ENCODE results near the gene CTNNAL1. TPM values are rescaled to one million over a fixed set of nuclear protein-coding genes. Genes with fewer than 3 reads are reported as not detected.
"Not testable (repeated sequence)": the region's sequence is repeated elsewhere in the genome, so short reads cannot be mapped to it uniquely, and the experiment has no call there.

Gene CTNNAL1
- total and polyA plus RNA-seq, 5 experiments from 2014 or later = 0.15 to 4.4 (median 2.3) TPM

- H3K4me3 Mint-ChIP-seq = peak within 1 kb of the TSS; percentile 97 to 100 (median 98)
- peaks cover 19 to 47% (median 42%) of the 10 kb centered on the region in 4 donors for H3K4me1 Mint-ChIP-seq
- H3K9me3 Mint-ChIP-seq = peaks cover 0 to 2% (median 0%) of the 10 kb centered on the region in 9 donors
- no peaks in the 10 kb centered on the region for H3K27me3 Mint-ChIP-seq
- peak; percentile 85 to 87 for ATAC-seq
- peak within 1 kb of the TSS; percentile 94 to 99 (median 98) for H3K27ac Mint-ChIP-seq
- POLR2A ChIA-PET = interaction anchor here (0.7 to 1.3 kb wide), 2 partner anchors 9 to 186 kb away, joined by 3 to 9 read pairs; partner anchors contain the start of gene TMEM245
- H3K36me3 Mint-ChIP-seq = peaks cover 0 to 28% (median 4%) of the 10 kb centered on the region in 3 donors
- DNase-seq = peak; percentile 86 to 95 (median 91)
Measured at GRCh38 chr9:108933718-108934322, 79.5 kb downstream of the CTNNAL1 start, which contains the start of gene ELP1. ELP1 (minus strand) TSS chr9:108934124; CDS start chr9:108931146, 2,978 bp downstream.

- Mint-ChIP-seq H3K36me3 (peaks cover 0 to 33% (median 7%) of the 10 kb centered on the region in 3 donors), H3K4me3 (peak overlapping the region; percentile 97 to 100 (median 98)), H3K27ac (peak overlapping the region; percentile 94 to 99 (median 98)), H3K27me3 (no peaks in the 10 kb centered on the region), H3K9me3 (peaks cover 0 to 2% (median 0%) of the 10 kb centered on the region in 9 donors), H3K4me1 (peaks cover 19 to 49% (median 42%) of the 10 kb centered on the region in 4 donors)
- ATAC-seq = no peak
- peak in 1 of 10 donors; percentile 2 for DNase-seq
- POLR2A ChIA-PET = interaction anchor here (0.7 kb wide), 1 partner anchor 8 kb away, joined by 3 read pairs; no protein-coding TSS in a partner anchor
Measured at GRCh38 chr9:108933231-108933717, 80.0 kb downstream of the CTNNAL1 start.

GRCh38 chr9:108928386-108928785 is 84.9 kb downstream of the CTNNAL1 start:
- no peaks in the 10 kb centered on the region for H3K9me3 Mint-ChIP-seq
- H3K4me3 Mint-ChIP-seq = no peak overlapping the region
- no peak for ATAC-seq
- H3K27me3 Mint-ChIP-seq = no peaks in the 10 kb centered on the region
- H3K27ac Mint-ChIP-seq = peak overlapping the region in 3 of 10 donors; percentile 4 to 67 (median 8)
- DNase-seq = no peak
- peaks cover 8 to 72% (median 33%) of the 10 kb centered on the region in 3 donors for H3K36me3 Mint-ChIP-seq
- H3K4me1 Mint-ChIP-seq = peaks cover 18 to 36% (median 29%) of the 10 kb centered on the region in 4 donors
- POLR2A ChIA-PET = no interaction called here

- H3K27ac Mint-ChIP-seq = peak overlapping the region in 4 of 10 donors; percentile 12 to 52 (median 20)
Measured at GRCh38 chr9:108924466-108924865, 88.8 kb downstream of the CTNNAL1 start.

GRCh38 chr9:108921200-108921599 is 92.1 kb downstream of the CTNNAL1 start:
- peaks cover 24 to 92% (median 27%) of the 10 kb centered on the region in 3 donors for H3K36me3 Mint-ChIP-seq
- H3K9me3 Mint-ChIP-seq = no peaks in the 10 kb centered on the region
- DNase-seq (no peak), ATAC-seq (no peak)
- peaks cover 0 to 4% (median 2%) of the 10 kb centered on the region in 4 donors for H3K4me1 Mint-ChIP-seq
- H3K27ac Mint-ChIP-seq = peak overlapping the region in 1 of 10 donors; percentile 66
- H3K4me3 Mint-ChIP-seq = no peak overlapping the region
- POLR2A ChIA-PET = no interaction called here
- no peaks in the 10 kb centered on the region for H3K27me3 Mint-ChIP-seq

More at GRCh38 chr9:108924466-108924865, 88.8 kb downstream of the CTNNAL1 start:
- H3K4me1 Mint-ChIP-seq = peaks cover 0 to 10% (median 7%) of the 10 kb centered on the region in 4 donors
- no peak for DNase-seq
- peaks cover 15 to 96% (median 36%) of the 10 kb centered on the region in 3 donors for H3K36me3 Mint-ChIP-seq
- H3K4me3 Mint-ChIP-seq = no peak overlapping the region
- no peaks in the 10 kb centered on the region for H3K9me3 Mint-ChIP-seq
- ATAC-seq = no peak
- POLR2A ChIA-PET = interaction anchor here (1.0 kb wide), 1 partner anchor 9 kb away, joined by 3 read pairs; the partner anchor contains the start of gene ELP1
- no peaks in the 10 kb centered on the region for H3K27me3 Mint-ChIP-seq

- POLR2A ChIA-PET, H3K4me1 Mint-ChIP-seq, H3K4me3 Mint-ChIP-seq, H3K27ac Mint-ChIP-seq, H3K9me3 Mint-ChIP-seq, DNase-seq, ATAC-seq, H3K27me3 Mint-ChIP-seq: not testable (repeated sequence)
- peaks cover 24 to 92% (median 30%) of the 10 kb centered on the region in 3 donors for H3K36me3 Mint-ChIP-seq
Measured at GRCh38 chr9:108920401-108920800, 92.9 kb downstream of the CTNNAL1 start.

- no peak for ATAC-seq
- Mint-ChIP-seq H3K27ac (peak overlapping the region in 1 of 10 donors; percentile 30), H3K4me1 (peaks cover 0 to 2% (median under 1%) of the 10 kb centered on the region in 4 donors), H3K4me3 (no peak overlapping the region), H3K36me3 (peaks cover 17 to 91% (median 24%) of the 10 kb centered on the region in 3 donors), H3K9me3 (no peaks in the 10 kb centered on the region), H3K27me3 (no peaks in the 10 kb centered on the region)
- no peak for DNase-seq
- POLR2A ChIA-PET = no interaction called here
Measured at GRCh38 chr9:108919517-108919916, 93.8 kb downstream of the CTNNAL1 start.

GRCh38 chr9:108913391-108913790 is 99.9 kb downstream of the CTNNAL1 start:
- no peak for DNase-seq
- peak overlapping the region in 2 of 10 donors; percentile 53 to 57 for H3K27ac Mint-ChIP-seq
- POLR2A ChIA-PET = no interaction called here
- no peak overlapping the region for H3K4me3 Mint-ChIP-seq
- H3K4me1 Mint-ChIP-seq = peaks cover 11 to 21% (median 20%) of the 10 kb centered on the region in 4 donors
- no peaks in the 10 kb centered on the region for H3K27me3 Mint-ChIP-seq
- H3K36me3 Mint-ChIP-seq = peaks cover 13 to 86% (median 42%) of the 10 kb centered on the region in 3 donors
- H3K9me3 Mint-ChIP-seq = no peaks in the 10 kb centered on the region
- no peak for ATAC-seq

- Mint-ChIP-seq H3K4me3 (peak overlapping the region in 8 of 10 donors; percentile 6 to 63 (median 32)), H3K9me3 (no peaks in the 10 kb centered on the region), H3K27ac (peak overlapping the region; percentile 60 to 87 (median 79)), H3K4me1 (peaks cover 11 to 21% (median 20%) of the 10 kb centered on the region in 4 donors), H3K27me3 (no peaks in the 10 kb centered on the region), H3K36me3 (peaks cover 16 to 86% (median 47%) of the 10 kb centered on the region in 3 donors)
- POLR2A ChIA-PET = no interaction called here
- DNase-seq = peak in 3 of 10 donors; percentile 9 to 41 (median 28)
- ATAC-seq = peak; percentile 28 to 74
Measured at GRCh38 chr9:108911820-108912219, 101.5 kb downstream of the CTNNAL1 start.

- ATAC-seq (no peak), DNase-seq (no peak)
- H3K27ac Mint-ChIP-seq = peak overlapping the region in 9 of 10 donors; percentile 49 to 87 (median 76)
- peaks cover 17 to 91% (median 49%) of the 10 kb centered on the region in 3 donors for H3K36me3 Mint-ChIP-seq
- no peaks in the 10 kb centered on the region for H3K27me3 Mint-ChIP-seq
- H3K9me3 Mint-ChIP-seq = no peaks in the 10 kb centered on the region
- POLR2A ChIA-PET = interaction anchor here (0.7 kb wide), 1 partner anchor 19 kb away, joined by 4 read pairs; no protein-coding TSS in a partner anchor
- H3K4me3 Mint-ChIP-seq = peak overlapping the region in 1 of 10 donors; percentile 34
- H3K4me1 Mint-ChIP-seq = peaks cover 11 to 22% (median 20%) of the 10 kb centered on the region in 4 donors
Measured at GRCh38 chr9:108910914-108911313, 102.4 kb downstream of the CTNNAL1 start.

GRCh38 chr9:108910402-108910801 is 102.9 kb downstream of the CTNNAL1 start:
- DNase-seq = no peak
- Mint-ChIP-seq H3K9me3 (no peaks in the 10 kb centered on the region), H3K36me3 (peaks cover 18 to 91% (median 44%) of the 10 kb centered on the region in 3 donors), H3K4me3 (no peak overlapping the region), H3K27ac (peak overlapping the region in 6 of 10 donors; percentile 49 to 87 (median 78)), H3K27me3 (no peaks in the 10 kb centered on the region), H3K4me1 (peaks cover 11 to 22% (median 20%) of the 10 kb centered on the region in 4 donors)
- no peak for ATAC-seq
- POLR2A ChIA-PET = interaction anchor here (0.7 kb wide), 1 partner anchor 20 kb away, joined by 4 read pairs; no protein-coding TSS in a partner anchor

GRCh38 chr9:108905494-108905893 is 107.8 kb downstream of the CTNNAL1 start:
- Mint-ChIP-seq H3K27me3 (no peaks in the 10 kb centered on the region), H3K4me3 (no peak overlapping the region), H3K27ac (peak overlapping the region in 2 of 10 donors; percentile 19 to 20), H3K36me3 (peaks cover 24 to 97% (median 44%) of the 10 kb centered on the region in 3 donors), H3K9me3 (no peaks in the 10 kb centered on the region), H3K4me1 (peaks cover 1 to 5% (median 2%) of the 10 kb centered on the region in 4 donors)
- POLR2A ChIA-PET = no interaction called here
- no peak for DNase-seq
- ATAC-seq = no peak

Measured in naive thymus-derived CD8-positive, alpha-beta T cell (primary cell).